Daoy (cell line): ENCODE measurements around the gene SEMA4F. TPM values are rescaled to one million over a fixed set of nuclear protein-coding genes. Genes with fewer than 3 reads are reported as not detected.

Source experiments
- DNase-seq: peaks from one replicate; pipeline ENCODE4 v3.0.0-alpha.2; 2015; ENCODE audit warnings: low read depth
- total RNA-seq: library from RNA; depleted of rRNA; stranded (reverse); fragments of >200 nt; shearing (Covaris generic); gene quantifications from 2 replicates; pipeline ENCODE4 v1.2.3, GENCODE V29; 2014; rRNA removed

SEMA4F gene
- total RNA-seq, 1 experiment from 2014 or later: 3.4 TPM

- DNase-seq: no peak
Measured at GRCh38 chr2:74707837-74708236, 53.8 kb downstream of the SEMA4F start.

GRCh38 chr2:74708296-74708695 is 54.2 kb downstream of the SEMA4F start:
- no peak for DNase-seq

- peak; percentile 81 for DNase-seq
Measured at GRCh38 chr2:74708883-74709282, 54.8 kb downstream of the SEMA4F start.

GRCh38 chr2:74712223-74713053 is 58.4 kb downstream of the SEMA4F start:
- DNase-seq: no peak

- no peak for DNase-seq
Measured at GRCh38 chr2:74714691-74715080, 60.6 kb downstream of the SEMA4F start.

- peak; percentile 81 for DNase-seq
Measured at GRCh38 chr2:74715081-74715791, 61.2 kb downstream of the SEMA4F start.

GRCh38 chr2:74715880-74716279 is 61.8 kb downstream of the SEMA4F start:
- no peak for DNase-seq

GRCh38 chr2:74719066-74719465 is 65.0 kb downstream of the SEMA4F start:
- no peak for DNase-seq

GRCh38 chr2:74721316-74721715 is 67.3 kb downstream of the SEMA4F start:
- no peak for DNase-seq

GRCh38 chr2:74724496-74724895 is 70.4 kb downstream of the SEMA4F start:
- DNase-seq: no peak

GRCh38 chr2:74725287-74725686 is 71.2 kb downstream of the SEMA4F start:
- DNase-seq: no peak

- DNase-seq: no peak
Measured at GRCh38 chr2:74728842-74729241, 74.8 kb downstream of the SEMA4F start.

- DNase-seq: no peak
Measured at GRCh38 chr2:74730530-74730929, 76.5 kb downstream of the SEMA4F start.

Other genes with a start within 250 kb of the SEMA4F start
- 1.4 TPM in 2 replicates for gene C2orf81, start 232.6 kb upstream of the SEMA4F start, total RNA-seq
- gene WDR54, start 232.5 kb upstream of the SEMA4F start, total RNA-seq: 62.2 and 68.1 TPM in 2 replicates
- 5.4 and 6.9 TPM in 2 replicates for gene RTKN, start 212.3 kb upstream of the SEMA4F start, total RNA-seq
- gene INO80B, start 199.2 kb upstream of the SEMA4F start, total RNA-seq: 13.8 and 17.8 TPM in 2 replicates
- 30.9 and 37.0 TPM in 2 replicates for gene WBP1, start 195.8 kb upstream of the SEMA4F start, total RNA-seq
- 45.2 and 52.4 TPM in 2 replicates for gene MOGS, start 188.9 kb upstream of the SEMA4F start, total RNA-seq
- 41.5 and 43.9 TPM in 2 replicates for gene MRPL53, start 181.6 kb upstream of the SEMA4F start, total RNA-seq
- 8.5 and 8.9 TPM in 2 replicates for gene CCDC142, start 171.2 kb upstream of the SEMA4F start, total RNA-seq
- gene TTC31, start 171.2 kb upstream of the SEMA4F start, total RNA-seq: 19.4 and 26.3 TPM in 2 replicates
- 0.97 and 1.7 TPM in 2 replicates for gene LBX2, start 154.6 kb upstream of the SEMA4F start, total RNA-seq
- 22.8 and 42.1 TPM in 2 replicates for gene PCGF1, start 146.6 kb upstream of the SEMA4F start, total RNA-seq
- 0.77 TPM in 1 of 2 replicates, not detected in the other for gene TLX2, start 139.8 kb upstream of the SEMA4F start, total RNA-seq
- gene DQX1, start 128.0 kb upstream of the SEMA4F start, total RNA-seq: 1.1 TPM in 1 of 2 replicates, not detected in the other
- 135 TPM in 2 replicates for gene AUP1, start 124.5 kb upstream of the SEMA4F start, total RNA-seq
- gene HTRA2, start 124.3 kb upstream of the SEMA4F start, total RNA-seq: 41.2 and 44.8 TPM in 2 replicates
- 54.5 and 62.0 TPM in 2 replicates for gene LOXL3, start 100.3 kb upstream of the SEMA4F start, total RNA-seq
- gene DOK1, start 99.5 kb upstream of the SEMA4F start, total RNA-seq: 19.8 and 20.6 TPM in 2 replicates
- gene M1AP, start 5.9 kb upstream of the SEMA4F start, total RNA-seq: not detected in 2 replicates
- gene HK2, start 179.9 kb downstream of the SEMA4F start, total RNA-seq: 7.7 and 8.9 TPM in 2 replicates